Cardiac atrium fibroblast (primary cell): ENCODE results near the gene THSD8. TPM values are rescaled to one million over a fixed set of nuclear protein-coding genes. Genes with fewer than 3 reads are reported as not detected.

Source experiments
- total RNA-seq: library from RNA; depleted of rRNA; stranded (reverse); fragments of >200 nt; gene quantifications from 2 replicates; pipeline ENCODE4 v1.2.3, GENCODE V29; 2015

THSD8 gene
- not detected in 2 replicates for total RNA-seq

DNA sequence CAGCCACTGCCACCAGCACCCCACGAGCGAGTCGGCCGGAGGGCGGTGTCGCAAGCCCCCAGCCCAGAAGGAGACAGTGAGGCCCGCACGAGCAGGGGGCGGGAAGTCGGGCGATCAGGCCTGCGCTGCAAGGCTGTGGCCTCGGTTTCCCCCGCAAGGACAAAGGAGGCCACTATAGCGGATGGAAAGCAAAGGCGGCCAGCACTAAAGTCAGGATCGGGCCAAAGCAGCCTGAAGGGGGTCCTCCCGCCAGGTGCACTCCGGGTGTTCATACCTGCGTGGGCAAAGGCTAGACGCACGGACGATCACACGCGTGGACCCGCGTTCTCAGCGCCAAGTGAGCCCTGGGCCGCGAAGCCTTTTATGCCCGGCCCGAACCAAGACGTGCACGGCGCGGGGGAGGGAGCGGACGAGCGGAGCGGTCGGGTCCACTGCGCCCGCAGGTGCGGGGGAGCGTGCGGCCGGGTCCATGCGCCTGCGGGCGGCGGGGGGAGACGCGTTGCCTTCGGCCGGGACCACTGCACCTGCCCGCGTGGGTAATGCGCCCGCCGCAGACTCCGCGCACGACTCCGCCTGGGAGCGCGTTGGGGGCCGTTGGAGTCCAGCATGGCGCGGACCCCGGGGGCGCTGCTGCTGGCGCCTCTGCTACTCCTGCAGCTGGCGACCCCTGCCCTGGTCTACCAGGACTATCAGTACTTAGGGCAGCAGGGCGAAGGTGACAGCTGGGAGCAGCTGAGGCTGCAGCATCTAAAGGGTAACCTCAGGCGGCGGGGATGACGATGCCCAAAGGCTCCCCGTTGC, at the start of gene THSD8, which contains the start of gene PRDX2:
TSS of gene THSD8 (plus strand) at position 604 of the 801 bp plus-strand sequence. CDS start at position 607, 3 bp downstream.
TSS of gene PRDX2 (minus strand) at position 335 of the 801 bp plus-strand sequence. CDS start 539 bp downstream, outside the sequence.

DNA sequence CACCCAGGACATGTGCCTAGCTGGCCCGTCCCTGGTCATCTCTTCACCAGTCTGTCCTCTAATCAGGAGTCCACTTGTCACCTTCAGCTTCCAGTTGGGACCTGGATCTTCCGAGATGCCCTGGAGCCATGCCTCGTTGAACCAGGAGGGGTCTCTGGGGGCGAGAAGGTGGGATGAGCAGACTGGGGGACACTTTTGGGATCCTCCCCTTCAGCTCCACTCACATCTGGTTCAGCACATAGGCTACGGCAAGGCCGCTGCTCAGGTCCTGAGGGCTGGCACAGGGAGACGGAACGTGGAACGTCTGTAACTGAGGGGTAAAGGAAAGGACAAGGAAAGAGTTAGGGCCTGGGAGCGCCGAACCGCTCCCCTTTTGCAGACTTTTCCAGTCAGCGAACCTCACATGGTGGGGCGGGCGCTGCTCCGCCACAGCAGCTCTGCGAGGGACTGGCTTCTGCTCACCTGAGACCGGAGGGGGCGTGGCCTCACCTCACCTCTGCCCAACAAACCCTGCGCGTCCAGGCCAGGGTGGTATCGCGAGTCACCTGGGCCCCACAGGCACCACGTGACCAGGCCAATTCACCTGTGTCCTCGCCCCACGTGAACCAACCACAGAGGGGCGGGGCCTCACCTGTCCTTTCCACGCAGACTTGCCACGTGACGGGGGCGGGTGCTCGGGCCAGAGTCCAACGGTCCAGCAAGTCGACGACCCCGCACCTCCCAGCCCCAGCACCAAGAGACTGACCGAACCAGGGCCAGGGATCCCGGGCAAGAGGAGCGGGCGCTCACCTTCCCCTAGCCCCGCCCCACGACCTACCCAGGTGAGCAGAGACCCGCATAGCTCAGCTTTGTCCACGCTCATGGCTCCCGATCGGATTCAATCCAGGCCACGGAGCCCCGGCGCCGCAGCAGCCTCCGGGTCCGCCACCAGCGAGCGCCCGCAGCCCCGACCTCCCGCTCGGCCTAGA, 27.0 kb upstream of the THSD8 start, which contains the start of gene HOOK2:
TSS of gene HOOK2 (minus strand) at position 965 of the 968 bp plus-strand sequence. CDS start at position 862, 103 bp downstream.

DNA sequence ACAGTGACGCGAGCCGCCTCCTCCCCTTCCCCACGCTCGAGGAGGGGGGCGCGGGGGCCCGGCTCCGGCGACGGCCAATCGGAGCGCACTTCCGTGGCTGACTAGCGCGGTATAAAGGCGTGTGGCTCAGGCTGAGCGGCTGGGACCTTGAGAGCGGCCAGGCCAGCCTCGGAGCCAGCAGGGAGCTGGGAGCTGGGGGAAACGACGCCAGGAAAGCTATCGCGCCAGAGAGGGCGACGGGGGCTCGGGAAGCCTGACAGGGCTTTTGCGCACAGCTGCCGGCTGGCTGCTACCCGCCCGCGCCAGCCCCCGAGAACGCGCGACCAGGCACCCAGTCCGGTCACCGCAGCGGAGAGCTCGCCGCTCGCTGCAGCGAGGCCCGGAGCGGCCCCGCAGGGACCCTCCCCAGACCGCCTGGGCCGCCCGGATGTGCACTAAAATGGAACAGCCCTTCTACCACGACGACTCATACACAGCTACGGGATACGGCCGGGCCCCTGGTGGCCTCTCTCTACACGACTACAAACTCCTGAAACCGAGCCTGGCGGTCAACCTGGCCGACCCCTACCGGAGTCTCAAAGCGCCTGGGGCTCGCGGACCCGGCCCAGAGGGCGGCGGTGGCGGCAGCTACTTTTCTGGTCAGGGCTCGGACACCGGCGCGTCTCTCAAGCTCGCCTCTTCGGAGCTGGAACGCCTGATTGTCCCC, 10.4 kb upstream of the THSD8 start, which contains the start of gene JUNB:
TSS of gene JUNB (plus strand) at position 142 of the 706 bp plus-strand sequence. CDS start at position 428, 286 bp downstream.

DNA sequence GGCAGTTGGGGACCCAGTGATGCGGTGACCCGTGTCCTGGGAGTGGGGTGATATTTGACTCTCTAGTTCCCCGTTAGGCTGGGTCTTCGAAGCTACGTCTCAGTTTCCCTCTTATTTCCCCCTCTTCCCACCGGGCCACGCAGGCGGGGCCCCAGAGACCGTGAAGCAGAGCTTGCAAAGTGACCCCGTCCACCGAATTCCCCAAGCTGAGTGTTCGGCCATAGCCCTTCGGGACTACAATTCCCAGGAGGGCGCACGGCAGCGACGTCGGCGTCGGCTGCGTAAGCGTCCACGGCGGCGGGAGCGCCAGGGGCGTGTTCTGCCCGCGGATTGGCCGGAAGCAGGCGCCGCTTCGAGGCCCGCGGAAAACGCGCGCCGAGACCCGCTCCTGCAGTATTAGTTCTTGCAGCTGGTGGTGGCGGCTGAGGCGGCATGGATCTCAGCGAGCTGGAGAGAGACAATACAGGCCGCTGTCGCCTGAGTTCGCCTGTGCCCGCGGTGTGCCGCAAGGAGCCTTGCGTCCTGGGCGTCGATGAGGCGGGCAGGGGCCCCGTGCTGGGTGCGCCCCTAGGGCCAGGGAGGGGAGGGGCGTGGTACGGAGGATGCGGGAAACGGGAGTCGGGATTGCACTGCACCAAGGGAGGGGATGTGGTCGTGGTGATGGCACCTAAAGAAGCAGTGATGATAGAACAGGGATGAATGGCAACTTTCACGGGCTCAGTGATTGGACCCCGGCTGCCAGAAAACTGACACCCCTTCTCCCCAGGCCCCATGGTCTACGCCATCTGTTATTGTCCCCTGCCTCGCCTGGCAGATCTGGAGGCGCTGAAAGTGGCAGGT, 4.6 kb downstream of the THSD8 start, which contains the start of gene RNASEH2A:
TSS of gene RNASEH2A (plus strand) at position 343 of the 840 bp plus-strand sequence. CDS start at position 433, 90 bp downstream.

DNA sequence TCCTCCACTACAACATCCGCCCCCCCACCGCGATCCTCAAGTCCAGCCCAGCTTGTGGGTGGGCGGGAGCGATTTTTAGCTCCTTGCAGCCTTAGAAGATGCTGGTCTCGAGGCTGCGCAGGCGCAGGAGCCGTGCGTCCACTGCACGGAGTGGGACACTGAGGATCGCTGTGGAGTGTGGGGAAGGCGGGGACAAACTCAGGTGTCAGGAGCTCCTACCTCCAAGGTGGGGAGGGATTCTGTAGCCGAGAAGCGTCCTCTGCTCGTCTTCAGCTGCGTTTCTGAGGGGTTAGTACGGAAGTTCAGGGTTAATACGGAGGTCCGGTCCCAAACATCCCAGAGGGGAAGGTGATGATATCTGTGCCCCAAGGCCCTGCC, 32.7 kb downstream of the THSD8 start, which contains the start of gene RTBDN:
TSS of gene RTBDN (minus strand) at position 14 of the 378 bp plus-strand sequence. CDS start 4,600 bp downstream, outside the sequence.

DNA sequence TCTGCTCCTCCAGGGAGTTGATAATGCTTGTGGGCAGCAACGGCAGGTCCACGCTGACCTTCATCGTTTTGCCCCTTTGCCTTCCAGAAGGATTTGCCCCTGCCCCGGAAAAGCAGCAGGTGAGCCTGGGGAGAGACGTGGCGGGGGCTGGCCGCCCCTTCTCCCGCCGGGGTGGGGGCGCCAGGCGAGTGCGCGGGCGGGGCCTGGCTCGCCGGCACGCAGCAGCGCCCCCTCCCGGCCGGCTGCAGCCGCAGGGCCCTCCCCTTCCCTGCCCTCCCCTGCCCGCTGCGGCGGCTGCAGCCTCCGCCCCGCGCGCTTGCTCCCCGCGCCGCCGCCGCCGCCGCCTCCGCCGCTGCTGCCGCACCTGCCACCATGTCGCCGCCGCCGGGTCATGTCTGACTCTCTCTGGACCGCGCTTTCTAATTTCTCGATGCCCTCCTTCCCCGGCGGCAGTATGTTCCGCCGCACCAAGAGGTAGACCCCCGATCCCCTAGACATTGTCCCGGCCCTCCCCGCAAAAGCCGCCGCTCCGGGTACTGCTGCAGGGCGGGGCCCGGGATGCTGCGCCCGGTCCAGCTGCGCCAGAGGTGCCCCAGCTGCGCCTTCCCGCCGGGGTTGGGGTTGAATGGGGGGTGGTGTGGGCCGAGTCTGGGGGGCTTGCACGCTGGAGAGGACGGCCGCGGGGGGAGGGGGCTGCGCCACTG, 36.5 kb downstream of the THSD8 start, which contains the start of gene MAST1:
TSS of gene MAST1 (plus strand) at position 334 of the 704 bp plus-strand sequence. CDS start at position 392, 58 bp downstream.

Other genes starting within 250 kb of the THSD8 start
- gene ZNF490, start 191.3 kb upstream of the THSD8 start, total RNA-seq = 4.7 and 7.1 TPM in 2 replicates
- gene ZNF791, start 191.1 kb upstream of the THSD8 start, total RNA-seq = 6.3 and 6.9 TPM in 2 replicates
- 75.3 and 96.9 TPM in 2 replicates for gene MAN2B1, start 135.3 kb upstream of the THSD8 start, total RNA-seq
- gene WDR83, start 135.3 kb upstream of the THSD8 start, total RNA-seq = 5.7 and 6.1 TPM in 2 replicates
- gene DHPS, start 120.2 kb upstream of the THSD8 start, total RNA-seq = 52.3 and 60.5 TPM in 2 replicates
- not detected in 2 replicates for gene GNG14, start 114.1 kb upstream of the THSD8 start, total RNA-seq
- 7.0 and 10.0 TPM in 2 replicates for gene FBXW9, start 105.4 kb upstream of the THSD8 start, total RNA-seq
- 29.5 and 37.2 TPM in 2 replicates for gene TNPO2, start 78.1 kb upstream of the THSD8 start, total RNA-seq
- 307 and 330 TPM in 2 replicates for gene TRIR, start 67.4 kb upstream of the THSD8 start, total RNA-seq
- gene GET3, start 64.6 kb upstream of the THSD8 start, total RNA-seq = 62.5 and 74.4 TPM in 2 replicates
- not detected in 2 replicates for gene BEST2, start 50.3 kb upstream of the THSD8 start, total RNA-seq
- 11.7 and 22.7 TPM in 2 replicates for gene HOOK2, start 26.5 kb upstream of the THSD8 start, total RNA-seq
- gene JUNB, start 10.6 kb upstream of the THSD8 start, total RNA-seq = 265 and 362 TPM in 2 replicates
- gene PRDX2, start 269 bp upstream of the THSD8 start, total RNA-seq = 292 and 317 TPM in 2 replicates
- 4.4 and 7.4 TPM in 2 replicates for gene RNASEH2A, start 4.5 kb downstream of the THSD8 start, total RNA-seq
- gene RTBDN, start 32.5 kb downstream of the THSD8 start, total RNA-seq = not detected in 2 replicates
- gene MAST1, start 36.4 kb downstream of the THSD8 start, total RNA-seq = 0.32 TPM in 1 of 2 replicates, not detected in the other
- gene DNASE2, start 79.4 kb downstream of the THSD8 start, total RNA-seq = 38.8 and 48.1 TPM in 2 replicates
- gene KLF1, start 85.1 kb downstream of the THSD8 start, total RNA-seq = not detected in 2 replicates
- 48.1 and 54.3 TPM in 2 replicates for gene GCDH, start 89.1 kb downstream of the THSD8 start, total RNA-seq
- 0.16 TPM in 1 of 2 replicates, not detected in the other for gene SYCE2, start 117.2 kb downstream of the THSD8 start, total RNA-seq
- gene FARSA, start 131.6 kb downstream of the THSD8 start, total RNA-seq = 48.0 and 52.2 TPM in 2 replicates
- gene CALR, start 136.5 kb downstream of the THSD8 start, total RNA-seq = 1,632 and 1,793 TPM in 2 replicates
- gene RAD23A, start 143.8 kb downstream of the THSD8 start, total RNA-seq = 72.2 and 78.1 TPM in 2 replicates
- gene GADD45GIP1, start 155.2 kb downstream of the THSD8 start, total RNA-seq = 36.6 and 45.5 TPM in 2 replicates
- not detected in 2 replicates for gene DAND5, start 167.5 kb downstream of the THSD8 start, total RNA-seq
- 47.3 and 63.2 TPM in 2 replicates for gene NFIX, start 193.4 kb downstream of the THSD8 start, total RNA-seq